ENCODE measurements around the gene TNRC18.
A peak's percentile ranks its signal among the peaks of the same experiment; 100 is the strongest.
"Not testable (repeated sequence)": the region's sequence is repeated elsewhere in the genome, so short reads cannot be mapped to it uniquely, and the experiment has no call there.

The TNRC18 gene, protein sequence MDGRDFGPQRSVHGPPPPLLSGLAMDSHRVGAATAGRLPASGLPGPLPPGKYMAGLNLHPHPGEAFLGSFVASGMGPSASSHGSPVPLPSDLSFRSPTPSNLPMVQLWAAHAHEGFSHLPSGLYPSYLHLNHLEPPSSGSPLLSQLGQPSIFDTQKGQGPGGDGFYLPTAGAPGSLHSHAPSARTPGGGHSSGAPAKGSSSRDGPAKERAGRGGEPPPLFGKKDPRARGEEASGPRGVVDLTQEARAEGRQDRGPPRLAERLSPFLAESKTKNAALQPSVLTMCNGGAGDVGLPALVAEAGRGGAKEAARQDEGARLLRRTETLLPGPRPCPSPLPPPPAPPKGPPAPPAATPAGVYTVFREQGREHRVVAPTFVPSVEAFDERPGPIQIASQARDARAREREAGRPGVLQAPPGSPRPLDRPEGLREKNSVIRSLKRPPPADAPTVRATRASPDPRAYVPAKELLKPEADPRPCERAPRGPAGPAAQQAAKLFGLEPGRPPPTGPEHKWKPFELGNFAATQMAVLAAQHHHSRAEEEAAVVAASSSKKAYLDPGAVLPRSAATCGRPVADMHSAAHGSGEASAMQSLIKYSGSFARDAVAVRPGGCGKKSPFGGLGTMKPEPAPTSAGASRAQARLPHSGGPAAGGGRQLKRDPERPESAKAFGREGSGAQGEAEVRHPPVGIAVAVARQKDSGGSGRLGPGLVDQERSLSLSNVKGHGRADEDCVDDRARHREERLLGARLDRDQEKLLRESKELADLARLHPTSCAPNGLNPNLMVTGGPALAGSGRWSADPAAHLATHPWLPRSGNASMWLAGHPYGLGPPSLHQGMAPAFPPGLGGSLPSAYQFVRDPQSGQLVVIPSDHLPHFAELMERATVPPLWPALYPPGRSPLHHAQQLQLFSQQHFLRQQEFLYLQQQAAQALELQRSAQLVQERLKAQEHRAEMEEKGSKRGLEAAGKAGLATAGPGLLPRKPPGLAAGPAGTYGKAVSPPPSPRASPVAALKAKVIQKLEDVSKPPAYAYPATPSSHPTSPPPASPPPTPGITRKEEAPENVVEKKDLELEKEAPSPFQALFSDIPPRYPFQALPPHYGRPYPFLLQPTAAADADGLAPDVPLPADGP (N-terminal part only)

GRCh38 chr7:5423306-5423975 lies at the start of gene TNRC18:
TSS of gene TNRC18 (minus strand) at chr7:5423834. CDS start at chr7:5421246, 2,588 bp downstream.
- DNase-seq, result peak; percentile 30

DNA sequence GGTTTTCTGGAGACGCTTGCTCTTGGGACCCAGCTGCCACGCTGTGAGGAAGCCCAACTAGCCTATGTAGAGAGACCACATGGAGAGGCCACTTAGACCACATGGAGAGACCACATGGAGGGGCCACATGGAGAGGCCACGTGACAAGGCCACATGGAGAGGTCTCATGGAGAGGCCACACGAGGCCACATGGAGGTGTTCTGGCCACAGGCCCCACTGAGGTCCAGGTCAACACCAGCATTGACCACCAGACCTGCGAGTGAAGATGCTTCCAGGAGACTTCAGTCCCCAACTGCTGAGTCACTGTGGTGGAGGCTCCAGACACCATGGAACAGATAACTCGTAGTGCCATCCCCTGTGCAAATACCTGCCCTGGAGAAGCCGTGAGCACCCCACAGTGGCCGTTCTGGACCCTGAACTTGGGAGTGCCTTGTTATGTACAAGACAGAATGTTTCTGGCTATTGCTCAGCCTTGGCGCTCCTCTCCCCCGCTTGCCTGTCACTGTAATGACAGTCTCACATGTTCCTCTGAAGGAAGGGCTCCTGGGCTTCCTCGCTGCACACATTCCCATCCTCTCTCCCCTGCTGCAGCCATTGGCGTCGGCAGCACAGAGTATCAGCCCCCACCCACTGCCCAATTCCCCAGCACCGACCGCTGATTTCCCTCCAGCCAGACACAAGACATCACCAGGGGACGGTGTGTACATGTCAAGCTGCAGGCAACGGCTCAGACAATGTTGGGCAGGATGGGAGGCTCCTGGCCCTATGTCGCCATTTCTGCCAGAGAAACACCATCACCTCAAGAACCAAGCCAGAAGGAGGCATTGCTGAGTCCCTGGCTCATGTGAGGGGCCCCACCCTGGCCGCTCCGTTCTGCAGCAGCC lies 49.0 kb upstream of the TNRC18 start:
- no peak for DNase-seq

DNA sequence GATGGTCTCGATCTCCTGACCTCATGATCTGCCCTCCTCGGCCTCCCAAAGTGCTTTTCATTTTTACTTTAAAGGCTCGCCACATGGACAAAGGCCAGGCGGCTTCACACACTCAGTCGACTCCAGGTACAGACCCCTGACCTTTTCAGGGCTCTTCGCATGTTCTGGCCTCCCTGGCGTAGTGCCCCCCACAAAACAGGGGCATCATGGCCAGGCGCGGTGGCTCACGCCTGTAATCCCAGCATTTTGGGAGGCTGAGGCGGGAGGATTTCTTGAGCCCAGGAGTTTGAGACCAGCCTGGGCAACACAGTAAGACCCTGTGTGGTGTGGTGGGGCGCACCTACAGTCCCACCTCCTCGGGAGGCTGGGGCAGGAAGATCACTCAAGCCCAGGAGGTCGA lies 48.0 kb upstream of the TNRC18 start:
- not testable (repeated sequence) for DNase-seq

GRCh38 chr7:5470816-5471215 lies 47.2 kb upstream of the TNRC18 start:
- DNase-seq, result no peak

DNA sequence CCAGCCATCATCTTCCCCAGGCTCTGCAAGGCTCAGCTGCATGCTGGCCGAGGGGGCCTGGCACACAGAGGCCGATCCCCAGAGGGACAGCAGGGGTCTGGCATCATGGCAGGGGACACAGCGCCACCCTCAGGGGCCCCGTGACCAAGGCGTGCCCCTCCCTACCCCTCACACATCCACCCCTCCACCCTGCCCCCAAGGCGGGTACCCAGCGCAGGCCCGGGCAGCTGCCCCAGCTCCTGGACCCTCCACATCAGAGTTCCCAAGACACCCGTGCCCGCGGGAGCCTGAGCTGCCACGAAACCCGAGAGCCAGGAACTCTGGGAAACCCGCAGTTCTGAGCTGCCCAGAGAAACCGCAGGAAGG lies 46.5 kb upstream of the TNRC18 start:
- no peak for DNase-seq

DNA sequence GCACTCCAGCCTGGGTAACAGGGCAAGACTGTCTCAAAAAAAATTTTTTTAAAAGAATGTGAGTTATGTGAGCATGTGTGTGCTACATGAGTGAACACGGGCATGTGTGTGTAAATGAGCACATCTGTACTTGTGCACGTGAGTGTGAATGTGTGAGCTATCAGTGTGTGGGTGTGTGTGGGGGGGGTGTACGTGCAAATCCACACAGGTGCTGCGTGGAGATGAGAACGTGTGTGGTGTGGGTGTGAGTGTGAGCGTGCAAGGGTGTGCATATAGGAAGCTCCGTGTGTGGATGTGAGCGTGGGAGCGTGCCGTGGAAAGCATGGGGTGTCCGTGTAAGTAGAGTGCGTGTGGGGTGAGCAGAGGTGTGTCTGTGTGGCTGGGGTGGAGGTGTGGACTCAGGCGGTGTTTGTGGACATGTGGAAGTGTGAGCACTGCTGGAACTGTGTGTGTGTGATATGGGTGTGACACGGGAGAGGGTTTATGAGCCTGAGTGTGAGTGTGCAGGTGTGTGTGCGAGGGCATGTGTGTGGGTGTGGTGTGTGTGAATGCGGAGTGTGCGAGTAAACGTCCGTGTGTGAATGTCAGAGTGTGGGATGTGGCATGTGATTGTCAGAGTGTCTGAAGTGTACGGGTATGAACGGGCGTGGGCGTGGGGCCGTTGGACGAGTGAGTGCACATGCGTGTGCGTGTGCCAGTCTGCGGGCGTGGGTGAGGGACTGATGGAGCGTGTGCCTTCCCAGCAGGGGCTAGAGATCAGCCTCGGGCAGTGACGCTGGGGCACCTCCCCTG lies 45.9 kb upstream of the TNRC18 start:
- DNase-seq, result no peak

DNA sequence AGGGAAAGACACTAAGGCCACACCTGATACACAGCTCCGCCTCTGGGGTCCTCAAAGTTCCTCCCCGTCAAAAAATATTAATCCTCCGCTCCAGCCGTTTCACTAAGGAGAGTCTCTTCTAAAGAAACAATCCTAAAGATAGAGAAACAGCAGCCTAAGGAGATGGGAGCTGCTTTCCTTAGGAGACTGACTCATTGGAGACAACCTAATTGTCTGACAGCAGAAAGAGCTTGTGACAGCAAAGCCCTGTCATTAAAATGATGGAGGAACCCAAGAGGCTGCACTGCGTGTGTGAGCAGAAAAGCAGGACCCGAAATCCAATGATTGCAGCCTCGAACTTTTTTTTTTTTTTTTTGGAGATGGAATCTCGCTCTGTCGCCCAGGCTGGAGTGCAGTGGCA lies 44.0 kb upstream of the TNRC18 start:
- no peak for DNase-seq

- DNase-seq, result no peak
Observed at GRCh38 chr7:5466551-5466950, 42.9 kb upstream of the TNRC18 start.

DNA sequence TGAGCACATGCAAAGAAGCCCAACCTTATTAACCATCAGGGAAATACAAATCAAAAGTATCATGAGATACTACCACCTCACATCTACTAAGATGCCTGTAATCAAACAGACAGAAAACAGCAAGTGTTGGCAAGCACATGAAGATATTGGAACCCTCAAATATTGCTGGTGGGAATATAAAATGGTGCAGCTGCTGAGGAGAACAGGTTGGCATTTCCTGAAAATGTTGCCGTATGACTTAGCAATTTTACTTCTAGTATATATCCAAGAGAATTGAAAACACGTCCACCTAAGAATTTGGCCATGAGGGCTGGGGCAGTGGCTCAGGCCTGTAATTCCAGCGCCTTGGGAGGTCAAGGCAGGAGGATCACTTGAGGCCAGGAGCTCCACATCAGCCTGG lies 39.4 kb upstream of the TNRC18 start:
- no peak for DNase-seq

GRCh38 chr7:5462216-5462615 lies 38.6 kb upstream of the TNRC18 start:
- no peak for DNase-seq

- DNase-seq, result no peak
Observed at GRCh38 chr7:5458921-5459480, 35.4 kb upstream of the TNRC18 start.

DNA sequence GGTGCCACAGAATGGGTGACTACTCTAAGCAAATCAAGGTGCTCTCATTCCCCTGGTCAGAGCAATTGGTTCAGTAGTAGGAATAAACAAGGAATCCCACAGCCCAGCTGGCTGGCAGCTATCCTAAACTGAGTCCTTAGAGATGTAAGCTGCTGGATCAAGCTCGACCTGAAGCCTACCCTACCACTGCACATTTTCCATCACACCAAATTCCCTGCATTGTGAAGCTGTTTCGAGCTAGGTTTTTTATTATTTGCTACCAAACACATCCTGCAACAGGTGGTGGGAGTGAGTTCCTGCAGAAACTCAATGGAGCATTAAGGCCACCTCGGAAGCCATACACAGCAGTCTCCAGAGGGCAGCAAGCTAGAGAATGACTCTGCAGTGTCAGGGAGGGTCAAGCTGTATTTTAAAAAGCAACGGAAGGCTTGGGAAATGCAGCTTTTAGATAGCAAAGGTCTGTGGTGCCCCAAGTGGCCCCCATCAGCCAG lies 33.7 kb upstream of the TNRC18 start:
- DNase-seq, result no peak

DNA sequence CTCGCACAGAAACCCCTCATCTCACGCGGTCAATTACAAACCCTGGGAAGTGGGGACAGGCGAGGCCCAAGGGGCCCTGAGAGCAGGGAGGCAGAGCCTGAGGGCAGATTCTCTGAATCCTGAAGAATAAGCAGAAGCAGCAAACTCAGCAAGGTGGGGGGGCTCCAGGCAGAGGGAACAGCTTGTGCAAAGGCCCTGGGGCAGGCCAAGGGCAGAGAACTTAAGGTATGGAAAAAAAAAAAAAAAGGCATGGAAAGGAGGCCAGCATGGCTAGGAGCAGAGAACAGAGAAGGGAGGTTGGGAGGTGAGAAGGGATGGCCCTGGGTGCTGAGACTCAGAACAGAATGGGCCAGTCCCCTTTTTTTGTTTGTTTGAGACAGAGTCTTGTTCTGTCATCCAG lies 32.8 kb upstream of the TNRC18 start:
- no peak for DNase-seq

GRCh38 chr7:5455581-5456219 lies 32.1 kb upstream of the TNRC18 start:
- no peak for DNase-seq

DNA sequence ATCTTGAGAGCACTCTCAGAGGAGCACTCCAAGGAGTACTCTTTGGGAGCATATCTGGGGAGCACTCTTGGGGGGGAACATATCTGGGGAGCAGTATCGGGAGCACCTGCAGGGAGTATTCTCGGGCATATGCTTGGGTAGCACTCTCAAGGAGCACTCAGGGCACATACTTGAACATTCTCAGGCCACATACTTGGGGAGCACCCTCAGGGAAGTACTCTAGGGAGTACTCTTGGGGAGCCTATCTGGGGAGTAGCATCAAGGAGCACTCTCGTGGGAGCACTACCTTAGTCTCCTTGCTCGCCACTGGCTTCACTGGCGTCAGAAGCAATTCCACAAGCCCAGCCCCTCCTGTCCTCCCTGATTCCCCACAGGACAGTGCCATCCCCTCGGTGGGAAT lies 31.5 kb upstream of the TNRC18 start:
- no peak for DNase-seq

DNA sequence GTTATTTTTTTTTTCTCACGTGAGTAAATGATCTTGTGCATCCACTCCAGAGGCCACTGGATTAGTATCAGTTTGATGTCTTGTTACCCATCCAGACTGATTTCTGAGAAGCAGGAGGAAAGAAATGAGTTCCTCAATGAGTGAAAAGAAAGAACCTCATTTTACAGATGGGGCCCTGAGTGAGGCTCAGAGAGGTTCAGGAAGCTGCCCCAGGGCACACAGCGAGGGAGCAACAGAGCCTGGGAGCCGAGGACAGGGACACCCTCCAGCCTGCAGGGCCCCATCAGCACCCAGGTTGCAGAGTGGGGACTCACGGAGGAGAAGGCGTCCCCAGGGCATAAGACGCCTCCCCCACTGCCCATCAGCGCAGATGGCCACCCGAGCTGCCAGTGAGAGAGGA lies 30.9 kb upstream of the TNRC18 start:
- no peak for DNase-seq

DNA sequence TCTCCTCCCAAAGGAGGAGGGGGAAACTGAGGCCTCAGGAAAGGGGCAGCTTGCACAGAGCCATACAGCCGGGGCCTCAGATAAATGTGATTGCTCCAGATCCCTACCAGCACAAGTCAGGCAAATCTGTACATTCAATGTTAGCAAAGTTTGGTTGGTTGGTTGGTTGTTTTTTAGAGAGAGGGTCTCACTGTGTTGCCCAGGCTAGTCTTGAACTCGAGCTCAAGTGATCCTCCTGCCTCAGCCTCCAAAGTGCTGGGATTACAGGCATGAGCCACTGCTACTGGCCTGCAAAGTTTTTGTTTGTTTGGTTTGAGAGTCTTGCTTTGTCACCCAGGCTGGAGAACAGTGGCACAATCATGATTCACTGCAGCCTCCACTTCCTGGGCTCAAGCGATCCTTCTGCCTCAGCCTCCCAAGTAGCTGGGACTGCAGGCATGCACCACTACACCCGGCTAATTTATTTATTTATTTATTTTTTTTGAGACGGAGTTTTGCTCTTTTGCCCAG lies 30.0 kb upstream of the TNRC18 start:
- no peak for DNase-seq

- DNase-seq, result no peak
Observed at GRCh38 chr7:5452937-5453540, 29.4 kb upstream of the TNRC18 start.

- no peak for DNase-seq
Observed at GRCh38 chr7:5452470-5452899, 28.9 kb upstream of the TNRC18 start.

All from CD4-positive, alpha-beta T cell treated with Interleukin-10 for 1 hour (primary cell).